Measurements from ENCODE around the gene STAT5A. TPM values are rescaled to one million over a fixed set of nuclear protein-coding genes. Genes with fewer than 3 reads are reported as not detected.

Gene STAT5A
- polyA plus RNA-seq, 1 donor (not counting 4 experiments of a cell fraction or from before 2014, with no cell fraction given): 0.51 TPM

DNA sequence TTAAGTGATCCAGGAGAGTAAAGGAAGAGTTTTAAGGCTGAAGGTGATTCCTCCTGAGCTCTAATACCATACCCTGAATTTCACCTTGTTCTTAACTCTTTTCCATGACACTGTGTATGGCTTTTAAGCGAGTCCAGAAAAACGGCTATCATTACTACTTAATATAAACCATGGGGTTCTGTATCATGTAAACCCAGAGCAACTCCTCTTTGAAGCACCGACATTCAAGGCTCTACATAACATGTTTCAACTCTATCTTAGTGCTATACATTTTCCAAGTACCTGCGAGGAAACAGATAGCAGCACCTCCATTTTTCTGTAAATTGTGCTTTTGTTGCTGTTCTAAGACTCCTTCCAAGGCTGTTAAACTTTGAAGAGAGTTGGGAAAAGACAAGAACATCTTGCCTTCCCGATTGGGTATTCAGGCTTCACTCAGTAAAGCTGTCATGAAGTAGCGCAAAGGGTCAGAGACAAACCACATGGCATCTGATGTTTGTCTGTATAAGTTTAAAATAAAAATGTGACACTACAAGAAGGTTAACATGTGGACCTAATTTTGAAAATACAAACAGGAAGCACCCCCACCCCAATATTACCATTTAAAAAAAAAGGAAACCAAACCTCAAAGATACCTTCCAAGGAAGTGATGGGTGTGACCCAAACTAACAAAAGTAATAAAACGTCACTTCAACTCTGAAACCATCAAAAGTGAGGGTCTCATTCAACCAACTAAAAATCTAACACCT lies 16.0 kb upstream of the STAT5A start:
- no peak overlapping the region for H3K4me2 ChIP-seq (ENCODE audit: control insufficient read depth, extremely low read depth, insufficient read depth, low read depth, low read length)
- no peak overlapping the region for H3K4me3 ChIP-seq (ENCODE audit: control insufficient read depth in 2 of 3, extremely low read depth in 1 of 3, insufficient read depth in 2 of 3, low read depth in 1 of 3, low read length in 3 of 3)
- peaks cover 8% of the 10 kb centered on the region for H3K79me2 ChIP-seq (ENCODE audit: control insufficient read depth, insufficient read depth, low read length)
- H3K9me1 ChIP-seq (ENCODE audit: control insufficient read depth, extremely low read depth, insufficient read depth, low read length): no peaks in the 10 kb centered on the region
- no peaks in the 10 kb centered on the region for H3K36me3 ChIP-seq (ENCODE audit: control insufficient read depth in 2 of 2, extremely low read depth in 1 of 2, insufficient read depth in 2 of 2, low read length in 2 of 2)
- no peaks in the 10 kb centered on the region for H4K20me1 ChIP-seq (ENCODE audit: control insufficient read depth, extremely low read depth, insufficient read depth, low read length)
- H3K27me3 ChIP-seq (ENCODE audit: control insufficient read depth, extremely low read depth, insufficient read depth, low read length): no peaks in the 10 kb centered on the region
- no peak overlapping the region for H2AFZ ChIP-seq (ENCODE audit: control insufficient read depth, low read length)
- TF ChIP-seq, protein P1, sequence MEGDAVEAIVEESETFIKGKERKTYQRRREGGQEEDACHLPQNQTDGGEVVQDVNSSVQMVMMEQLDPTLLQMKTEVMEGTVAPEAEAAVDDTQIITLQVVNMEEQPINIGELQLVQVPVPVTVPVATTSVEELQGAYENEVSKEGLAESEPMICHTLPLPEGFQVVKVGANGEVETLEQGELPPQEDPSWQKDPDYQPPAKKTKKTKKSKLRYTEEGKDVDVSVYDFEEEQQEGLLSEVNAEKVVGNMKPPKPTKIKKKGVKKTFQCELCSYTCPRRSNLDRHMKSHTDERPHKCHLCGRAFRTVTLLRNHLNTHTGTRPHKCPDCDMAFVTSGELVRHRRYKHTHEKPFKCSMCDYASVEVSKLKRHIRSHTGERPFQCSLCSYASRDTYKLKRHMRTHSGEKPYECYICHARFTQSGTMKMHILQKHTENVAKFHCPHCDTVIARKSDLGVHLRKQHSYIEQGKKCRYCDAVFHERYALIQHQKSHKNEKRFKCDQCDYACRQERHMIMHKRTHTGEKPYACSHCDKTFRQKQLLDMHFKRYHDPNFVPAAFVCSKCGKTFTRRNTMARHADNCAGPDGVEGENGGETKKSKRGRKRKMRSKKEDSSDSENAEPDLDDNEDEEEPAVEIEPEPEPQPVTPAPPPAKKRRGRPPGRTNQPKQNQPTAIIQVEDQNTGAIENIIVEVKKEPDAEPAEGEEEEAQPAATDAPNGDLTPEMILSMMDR (optimal IDR thresholded peaks at IDR 0.05 in 1 of 3, IDR thresholded peaks at IDR 0.05 in 1 of 3, conservative IDR thresholded peaks at IDR 0.05 in 1 of 3; ENCODE audit: extremely low read depth in 1 of 3, insufficient read depth in 2 of 3, low read length in 3 of 3): no peak
- TF ChIP-seq EZH2 (IDR thresholded peaks at IDR 0.05; ENCODE audit: low read length): no peak
- H3K9me3 ChIP-seq (ENCODE audit: control insufficient read depth, low read depth, low read length): no peaks in the 10 kb centered on the region
- no peak for FAIRE-seq
- no peak overlapping the region for H3K27ac ChIP-seq (ENCODE audit: control insufficient read depth, insufficient read depth, low read length)
- DNase-seq (ENCODE audit: low read depth, low spot score): no peak
- H3K4me1 ChIP-seq (ENCODE audit: control insufficient read depth, extremely low read depth, insufficient read depth, low read length): peaks cover 15% of the 10 kb centered on the region
- H3K9ac ChIP-seq (ENCODE audit: control insufficient read depth, extremely low read depth, insufficient read depth, low read length): no peak overlapping the region
- dilution Hi-C loops (cut with MboI; ENCODE audit: extremely low pct_ligation_motif_present, low sequenced_read_pairs): no loop called here

DNA sequence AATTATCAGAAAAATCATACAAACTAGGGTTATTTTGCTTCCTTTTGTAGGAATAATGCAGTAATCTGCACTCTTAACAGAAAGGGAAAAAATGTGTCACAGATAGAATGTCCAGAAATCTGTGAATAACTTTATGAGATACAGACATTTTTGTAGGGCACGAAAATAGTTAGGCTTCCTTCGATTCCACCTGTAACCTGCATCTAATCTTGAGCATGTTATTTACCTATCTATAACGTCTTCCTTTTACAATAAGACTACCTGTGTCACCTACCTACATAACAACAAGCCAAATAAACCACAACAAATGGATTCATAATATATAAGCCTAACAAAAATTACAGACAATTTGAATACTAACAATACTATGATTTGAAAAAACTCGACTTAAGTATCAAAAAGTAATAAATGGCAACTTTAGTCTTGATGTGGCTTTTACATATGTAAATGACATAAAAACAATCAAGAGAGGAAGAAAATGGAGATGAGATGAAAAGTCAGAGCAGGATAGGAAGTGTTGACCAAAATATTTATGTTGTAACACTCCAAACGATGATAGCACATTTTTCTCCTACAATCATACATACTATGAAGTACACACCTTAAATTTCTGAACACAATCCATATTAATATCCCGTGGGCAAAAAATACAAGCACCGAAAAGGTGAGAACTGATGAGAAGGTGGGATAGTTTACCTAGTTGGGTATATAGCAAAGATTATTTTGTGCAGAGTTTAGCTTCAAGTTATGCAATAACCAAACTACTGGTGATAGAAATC lies 14.6 kb upstream of the STAT5A start:
- Histone ChIP-seq H3K9ac (ENCODE audit: control insufficient read depth, extremely low read depth, insufficient read depth, low read length) (no peak overlapping the region), H3K79me2 (ENCODE audit: control insufficient read depth, insufficient read depth, low read length) (peaks cover 8% of the 10 kb centered on the region), H3K4me2 (ENCODE audit: control insufficient read depth, extremely low read depth, insufficient read depth, low read depth, low read length) (no peak overlapping the region), H4K20me1 (ENCODE audit: control insufficient read depth, extremely low read depth, insufficient read depth, low read length) (no peaks in the 10 kb centered on the region), H3K27me3 (ENCODE audit: control insufficient read depth, extremely low read depth, insufficient read depth, low read length) (no peaks in the 10 kb centered on the region), H3K36me3 (ENCODE audit: control insufficient read depth in 2 of 2, extremely low read depth in 1 of 2, insufficient read depth in 2 of 2, low read length in 2 of 2) (no peaks in the 10 kb centered on the region), H3K27ac (ENCODE audit: control insufficient read depth, insufficient read depth, low read length) (no peak overlapping the region), H3K9me3 (ENCODE audit: control insufficient read depth, low read depth, low read length) (no peaks in the 10 kb centered on the region), H3K4me3 (ENCODE audit: control insufficient read depth in 2 of 3, extremely low read depth in 1 of 3, insufficient read depth in 2 of 3, low read depth in 1 of 3, low read length in 3 of 3) (no peak overlapping the region), H3K9me1 (ENCODE audit: control insufficient read depth, extremely low read depth, insufficient read depth, low read length) (no peaks in the 10 kb centered on the region), H3K4me1 (ENCODE audit: control insufficient read depth, extremely low read depth, insufficient read depth, low read length) (peaks cover 15% of the 10 kb centered on the region), H2AFZ (ENCODE audit: control insufficient read depth, low read length) (no peak overlapping the region)
- dilution Hi-C loops (cut with MboI; ENCODE audit: extremely low pct_ligation_motif_present, low sequenced_read_pairs): no loop called here
- FAIRE-seq (no peak), DNase-seq (ENCODE audit: low read depth, low spot score) (no peak)
- TF ChIP-seq EZH2 (IDR thresholded peaks at IDR 0.05; ENCODE audit: low read length): no peak
- TF ChIP-seq, protein P1 (optimal IDR thresholded peaks at IDR 0.05 in 1 of 3, IDR thresholded peaks at IDR 0.05 in 1 of 3, conservative IDR thresholded peaks at IDR 0.05 in 1 of 3; ENCODE audit: extremely low read depth in 1 of 3, insufficient read depth in 2 of 3, low read length in 3 of 3): no peak
